Endothelial cell of umbilical vein (primary cell): Measurements from ENCODE around the gene LGALS9C. TPM values are rescaled to one million over a fixed set of nuclear protein-coding genes. Genes with fewer than 3 reads are reported as not detected.
"Not testable (repeated sequence)": the region's sequence is repeated elsewhere in the genome, so short reads cannot be mapped to it uniquely, and the experiment has no call there.

Experiments used
- BruUV-seq: library from RNA; stranded (reverse); fragments of 400-500 nt; replicated peaks from 2 replicates; lab custom pipeline; 2021; lab: Mats Ljungman, UMichigan
- CTCF ChIA-PET: fragments of 300-600, 350-600 bp; sonication (Branson Sonifier 250); formaldehyde crosslinking; loops from one replicate; lab custom pipeline; 2021; ENCODE audit warnings: antibody characterized with exemption, inconsistent platforms; lab: Charles Lee
- POLR2A ChIA-PET: fragments of 300-600, 350-600 bp; sonication (Branson Sonifier 250); formaldehyde crosslinking; loops from one replicate; lab custom pipeline; 2021; ENCODE audit warnings: antibody characterized with exemption, inconsistent platforms; lab: Charles Lee
- DNase-seq: peaks from one replicate; pipeline ENCODE4 v3.0.0-alpha.2; 2011; ENCODE audit warnings: low read depth, low spot score
- FAIRE-seq: peaks from 2 replicates; lab custom pipeline; 2011; peaks lifted over from hg19 to GRCh38; lab: Jason Lieb, UNC
- H2AFZ ChIP-seq: 2 replicates; pipeline ENCODE4 v1.6.0; 2012; ENCODE audit warnings: low read depth, low read length, control low read depth, inconsistent platforms
- H3K27ac ChIP-seq: 2 replicates; pipeline ENCODE4 v1.5.1; 2011; ENCODE audit warnings: low read depth, mild to moderate bottlenecking, control low read depth, low read length, moderate library complexity; ENCODE audit not compliant: insufficient read depth
- H3K27me3 ChIP-seq, 2 experiments: 2 replicates each; pipeline versions ENCODE4 v1.6.0 to v1.6.1; 2011; ENCODE audit warnings: low read length in 2 of 2, mixed read lengths in 1 of 2; ENCODE audit not compliant: control insufficient read depth in 2 of 2, insufficient read depth in 2 of 2
- H3K36me3 ChIP-seq, 2 experiments: 2 replicates in 1 of 2; 3 replicates in 1 of 2; pipeline ENCODE4 v1.5.1; 2011; ENCODE audit warnings: low read length in 2 of 2, mild to moderate bottlenecking in 1 of 2, moderate library complexity in 1 of 2; ENCODE audit not compliant: control insufficient read depth in 2 of 2, insufficient read depth in 2 of 2; ENCODE audit errors: extremely low read depth in 1 of 2
- H3K4me1 ChIP-seq: 3 replicates; pipeline ENCODE4 v1.5.1; 2011; ENCODE audit warnings: mild to moderate bottlenecking, low read length; ENCODE audit not compliant: control insufficient read depth, insufficient read depth; ENCODE audit errors: extremely low read depth
- H3K4me2 ChIP-seq: 2 replicates; pipeline ENCODE4 v1.6.1; 2011; ENCODE audit warnings: low read length, control low read depth, mixed read lengths; ENCODE audit not compliant: insufficient read depth
- H3K4me3 ChIP-seq, 3 experiments: fragments of 200-600 bp in 1 of 3; sonication (generic), shearing (Covaris generic) in 1 of 3; replicated peaks in 1 of 3; 2 replicates each; pipeline ENCODE4 v1.5.1; 2011 to 2016; ENCODE audit warnings: control low read depth in 3 of 3, low read length in 3 of 3, mild to moderate bottlenecking in 2 of 3, inconsistent platforms in 1 of 3, low read depth in 1 of 3, moderate library complexity in 1 of 3; ENCODE audit not compliant: insufficient read depth in 1 of 3
- H3K79me2 ChIP-seq: 2 replicates; pipeline ENCODE4 v1.6.0; 2012; ENCODE audit warnings: low read length, inconsistent platforms; ENCODE audit not compliant: control insufficient read depth, insufficient read depth
- H3K9ac ChIP-seq: replicated peaks from 2 replicates; pipeline ENCODE3; 2011; ENCODE audit warnings: low read length, control low read depth; ENCODE audit not compliant: insufficient read depth; ENCODE audit errors: extremely low read depth
- H3K9me1 ChIP-seq: replicated peaks from 3 replicates; pipeline ENCODE4 v1.6.0; 2011; ENCODE audit warnings: mild to moderate bottlenecking, low read length; ENCODE audit not compliant: control insufficient read depth, insufficient read depth; ENCODE audit errors: extremely low read depth
- H3K9me3 ChIP-seq: replicated peaks from 2 replicates; pipeline ENCODE4 v1.5.1; 2012; ENCODE audit warnings: low read length, inconsistent platforms; ENCODE audit not compliant: control insufficient read depth, insufficient read depth
- H4K20me1 ChIP-seq: replicated peaks from 2 replicates; pipeline ENCODE3; 2011; ENCODE audit warnings: mild to moderate bottlenecking, low read length; ENCODE audit not compliant: control insufficient read depth, insufficient read depth; ENCODE audit errors: extremely low read depth
- dilution Hi-C: fragments of 300-500 bp; cut with MboI; formaldehyde crosslinking; loops from one replicate; pipeline ENCODE4 v1.15.0; 2019; ENCODE audit warnings: low sequenced_read_pairs; ENCODE audit not compliant: extremely low pct_ligation_motif_present
- intact Hi-C: fragments of 100-400 bp; cut with micrococcal nuclease; formaldehyde crosslinking; loops from one replicate; pipeline ENCODE4 v1.10.0; 2022
- polyA plus RNA-seq, 4 experiments: library from polyadenylated mRNA; depleted of rRNA in 3 of 4; stranded (reverse) in 3 of 4; unstranded in 1 of 4; fragments of >200 nt; gene quantifications; 2 replicates each; pipeline versions ENCODE4 v1.2.1 to v1.2.3, GENCODE V29; 2011 to 2012; ENCODE audit warnings: missing spikeins in 1 of 4
- total RNA-seq: library from RNA; stranded (reverse); gene quantifications from 2 replicates; pipeline ENCODE4 v1.2.3, GENCODE V29; 2021

LGALS9C gene
- total and polyA plus RNA-seq, 2 donors (not counting 3 experiments of a cell fraction or from before 2014, with no cell fraction given) = not detected

DNA sequence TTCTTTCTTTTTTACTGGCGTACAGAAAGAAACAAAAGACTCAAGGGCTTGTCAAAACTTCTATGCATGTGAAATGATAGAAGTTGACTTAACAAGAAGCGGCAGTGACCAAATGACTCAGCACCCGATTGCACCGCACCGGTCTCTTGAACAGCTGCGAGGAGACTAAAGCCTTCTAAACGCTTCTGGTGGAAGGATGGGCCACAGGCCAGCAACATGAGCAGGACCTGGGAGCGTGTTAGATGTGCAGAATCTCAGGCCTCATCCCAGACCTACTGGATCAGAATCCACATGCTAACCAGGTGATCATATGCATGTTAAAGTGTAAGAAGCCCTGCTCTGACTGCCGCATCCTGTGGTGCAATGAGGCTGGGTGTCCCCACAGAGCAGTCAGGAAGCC, 31.1 kb downstream of the LGALS9C start:
- CTCF ChIA-PET, DNase-seq, BruUV-seq, H2AFZ ChIP-seq, dilution Hi-C loops, FAIRE-seq, H3K27ac ChIP-seq, POLR2A ChIA-PET, H3K4me1 ChIP-seq, H3K9me3 ChIP-seq, H3K4me3 ChIP-seq, intact Hi-C loops, H4K20me1 ChIP-seq, H3K27me3 ChIP-seq, H3K79me2 ChIP-seq, H3K4me2 ChIP-seq, H3K9me1 ChIP-seq, H3K9ac ChIP-seq, H3K36me3 ChIP-seq: not testable (repeated sequence)

DNA sequence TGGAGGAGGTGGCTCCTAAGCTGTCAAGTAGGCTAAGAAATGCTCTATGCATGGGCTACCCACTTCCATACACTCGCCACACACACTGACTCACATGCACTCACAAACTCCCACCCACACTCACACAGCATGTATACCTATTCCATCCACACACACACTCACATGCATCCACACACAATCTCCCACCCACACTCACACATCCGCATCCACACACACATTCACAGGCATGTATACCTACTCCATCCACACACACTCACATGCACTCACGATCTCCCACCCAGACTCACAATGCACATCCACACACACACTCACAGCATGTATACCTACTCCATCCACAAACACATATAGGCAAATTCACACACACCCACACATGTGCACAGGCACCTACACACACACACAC, 32.1 kb downstream of the LGALS9C start:
- FAIRE-seq, H2AFZ ChIP-seq, H3K36me3 ChIP-seq, DNase-seq, H3K9me3 ChIP-seq, CTCF ChIA-PET, H3K79me2 ChIP-seq, H3K9me1 ChIP-seq, BruUV-seq, H3K27ac ChIP-seq, H3K27me3 ChIP-seq, dilution Hi-C loops, H3K9ac ChIP-seq, intact Hi-C loops, H3K4me2 ChIP-seq, H4K20me1 ChIP-seq, POLR2A ChIA-PET, H3K4me1 ChIP-seq, H3K4me3 ChIP-seq: not testable (repeated sequence)

GRCh38 chr17:18521100-18521499, 44.5 kb downstream of the LGALS9C start:
- BruUV-seq, H3K9ac ChIP-seq, H3K27me3 ChIP-seq, H3K4me3 ChIP-seq, dilution Hi-C loops, H3K9me3 ChIP-seq, H2AFZ ChIP-seq, CTCF ChIA-PET, H3K79me2 ChIP-seq, FAIRE-seq, H3K4me2 ChIP-seq, H4K20me1 ChIP-seq, H3K9me1 ChIP-seq, intact Hi-C loops, DNase-seq, H3K4me1 ChIP-seq, H3K36me3 ChIP-seq, POLR2A ChIA-PET, H3K27ac ChIP-seq: not testable (repeated sequence)

GRCh38 chr17:18525015-18525414, 48.4 kb downstream of the LGALS9C start:
- H3K9me3 ChIP-seq, H3K9ac ChIP-seq, H3K4me2 ChIP-seq, POLR2A ChIA-PET, H3K36me3 ChIP-seq, CTCF ChIA-PET, H3K27me3 ChIP-seq, H3K9me1 ChIP-seq, H2AFZ ChIP-seq, H3K79me2 ChIP-seq, FAIRE-seq, H3K27ac ChIP-seq, dilution Hi-C loops, H3K4me3 ChIP-seq, H4K20me1 ChIP-seq, BruUV-seq, DNase-seq, H3K4me1 ChIP-seq, intact Hi-C loops: not testable (repeated sequence)
